Activated T-cell treated with anti-CD3 and anti-CD28 coated beads for 4 hours (primary cell): ENCODE data around the gene COG4.
A peak's percentile ranks its signal among the peaks of the same experiment; 100 is the strongest.
"Not testable (repeated sequence)": the region's sequence is repeated elsewhere in the genome, so short reads cannot be mapped to it uniquely, and the experiment has no call there.

Experiments
- DNase-seq: peaks from one replicate; pipeline ENCODE4 v3.0.0-alpha.2; 2020

Gene COG4

GRCh38 chr16:70453892-70454221 is 69.5 kb downstream of the COG4 start:
- no peak for DNase-seq

- no peak for DNase-seq
These were observed 70.0 kb downstream of the COG4 start for GRCh38 chr16:70453117-70453891.

GRCh38 chr16:70451004-70451340 is 72.4 kb downstream of the COG4 start:
- not testable (repeated sequence) for DNase-seq

- not testable (repeated sequence) for DNase-seq
These were observed 73.0 kb downstream of the COG4 start for GRCh38 chr16:70450142-70451003.

GRCh38 chr16:70448075-70448474 is 75.3 kb downstream of the COG4 start:
- DNase-seq = no peak

GRCh38 chr16:70444249-70445063 is 78.9 kb downstream of the COG4 start:
- no peak for DNase-seq

- DNase-seq = no peak
These were observed 81.0 kb downstream of the COG4 start for GRCh38 chr16:70442344-70442743.

- DNase-seq = no peak
These were observed 81.9 kb downstream of the COG4 start for GRCh38 chr16:70441406-70441990.

- DNase-seq = no peak
These were observed 83.2 kb downstream of the COG4 start for GRCh38 chr16:70440009-70440692.

GRCh38 chr16:70438969-70439862 is 84.1 kb downstream of the COG4 start, which contains the start of gene ST3GAL2:
Gene ST3GAL2 (minus strand): TSS chr16:70439100. CDS start chr16:70398530, 40,570 bp downstream.
- DNase-seq = peak; percentile 91

GRCh38 chr16:70438585-70438968 is 84.8 kb downstream of the COG4 start:
- DNase-seq = no peak

- no peak for DNase-seq
These were observed 85.5 kb downstream of the COG4 start for GRCh38 chr16:70437582-70438557.

GRCh38 chr16:70437017-70437581 is 86.3 kb downstream of the COG4 start:
- no peak for DNase-seq

GRCh38 chr16:70434484-70435260 is 88.7 kb downstream of the COG4 start:
- DNase-seq = no peak

- DNase-seq = no peak
These were observed 89.8 kb downstream of the COG4 start for GRCh38 chr16:70433458-70434103.

- no peak for DNase-seq
These were observed 90.5 kb downstream of the COG4 start for GRCh38 chr16:70432723-70433457.

- no peak for DNase-seq
These were observed 91.0 kb downstream of the COG4 start for GRCh38 chr16:70432356-70432722.
